Spinal cord (tissue), 10 donors: Measurements from ENCODE around the gene XXYLT1. TPM values are rescaled to one million over a fixed set of nuclear protein-coding genes. Genes with fewer than 3 reads are reported as not detected.
"Not testable (repeated sequence)": the region's sequence is repeated elsewhere in the genome, so short reads cannot be mapped to it uniquely, and the experiment has no call there.

Experiments
- DNase-seq, 6 donors: peaks; one replicate each; pipeline versions ENCODE4 v3.0.0 to v3.0.0-alpha.2; 2013 to 2015; ENCODE audit warnings: low spot score in 6 of 6, low read depth in 4 of 6
- H3K27ac ChIP-seq: one replicate; pipeline ENCODE4 v1.5.1; 2013; ENCODE audit warnings: low read depth, low read length, control low read depth
- H3K27me3 ChIP-seq: one replicate; pipeline ENCODE4 v1.6.1; 2013; ENCODE audit warnings: low read length; ENCODE audit not compliant: control insufficient read depth, insufficient read depth
- H3K36me3 ChIP-seq: one replicate; pipeline ENCODE4 v1.6.1; 2013; ENCODE audit warnings: low read length; ENCODE audit not compliant: control insufficient read depth, insufficient read depth
- H3K4me1 ChIP-seq: one replicate; pipeline ENCODE4 v1.6.1; 2013; ENCODE audit warnings: low read length; ENCODE audit not compliant: control insufficient read depth, insufficient read depth
- H3K4me3 ChIP-seq: one replicate; pipeline ENCODE4 v1.5.1; 2013; ENCODE audit warnings: low read depth, low read length, control low read depth
- H3K9me3 ChIP-seq: one replicate; pipeline ENCODE4 v1.6.1; 2013; ENCODE audit warnings: low read length; ENCODE audit not compliant: control insufficient read depth, insufficient read depth
- WGBS: methylation state at CpG from one replicate; pipeline ENCODE4 v1.1.5; 2013; ENCODE audit warnings: missing lambda C conversion rate; ENCODE audit not compliant: insufficient coverage; 5-methylcytosine and 5-hydroxymethylcytosine counted together
- polyA plus RNA-seq, 2 donors: library from polyadenylated mRNA; unstranded; fragments of 120-200 nt; gene quantifications; one replicate each; pipeline ENCODE4 v1.2.1, GENCODE V29; 2013; ENCODE audit not compliant: insufficient read length in 2 of 2
- total RNA-seq, 2 donors: library from RNA; depleted of rRNA in 1 of 2; stranded (reverse); fragments of 120-200 nt in 1 of 2; fragments of >200 nt in 1 of 2; gene quantifications; one replicate each; pipeline versions ENCODE4 v1.2.3 to v1.2.4, GENCODE V29; 2013 to 2014
- donor health status: healthy.

The XXYLT1 gene
- total and polyA plus RNA-seq, 4 donors, result 28.0 to 47.9 (median 37.5) TPM

DNA sequence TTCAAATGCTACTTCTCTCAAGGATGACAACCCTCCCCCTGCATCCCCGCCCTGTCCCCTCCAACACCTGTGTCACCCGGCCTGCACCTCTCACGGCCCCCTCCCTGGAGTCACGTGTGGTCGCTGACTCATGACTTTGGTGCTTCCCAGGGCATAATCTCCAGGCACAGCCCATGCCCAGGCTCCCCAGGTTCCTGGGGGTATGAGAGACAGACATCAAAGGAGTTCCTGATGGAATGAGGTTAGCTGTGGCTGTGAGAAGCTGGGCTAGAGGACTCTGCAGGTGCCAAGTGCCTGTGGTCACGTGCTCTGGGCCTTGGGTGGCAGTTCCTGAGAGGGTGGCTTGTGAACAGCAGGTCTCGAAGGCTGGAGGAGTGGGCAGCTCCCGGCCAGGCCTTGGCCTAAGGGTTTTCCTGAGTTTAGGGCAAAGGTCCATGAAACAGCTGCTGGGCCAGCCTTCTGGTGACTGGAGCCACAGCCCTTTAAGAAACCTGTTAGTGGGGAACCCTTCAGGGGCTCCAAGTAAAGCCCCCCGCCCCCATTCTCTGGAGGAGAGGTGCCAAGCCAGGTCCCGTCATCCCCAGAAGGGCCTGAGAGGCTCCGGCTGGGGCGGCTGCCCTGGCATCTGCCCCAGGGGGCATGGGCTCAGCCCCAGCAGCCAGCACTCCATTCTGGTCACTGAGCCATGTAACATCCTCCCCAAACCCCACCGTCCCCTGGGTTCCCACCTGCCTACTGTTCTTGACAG, 230.0 kb downstream of the XXYLT1 start:
- peaks cover 4% of the 10 kb centered on the region for H3K27me3 ChIP-seq
- WGBS, result 71% methylated on average over 11 of the region's 13 CpGs
- no peak overlapping the region for H3K4me3 ChIP-seq
- H3K36me3 ChIP-seq, result no peaks in the 10 kb centered on the region
- H3K4me1 ChIP-seq, result peaks cover 9% of the 10 kb centered on the region
- H3K9me3 ChIP-seq, result no peaks in the 10 kb centered on the region
- no peak for DNase-seq
- no peak overlapping the region for H3K27ac ChIP-seq

DNA sequence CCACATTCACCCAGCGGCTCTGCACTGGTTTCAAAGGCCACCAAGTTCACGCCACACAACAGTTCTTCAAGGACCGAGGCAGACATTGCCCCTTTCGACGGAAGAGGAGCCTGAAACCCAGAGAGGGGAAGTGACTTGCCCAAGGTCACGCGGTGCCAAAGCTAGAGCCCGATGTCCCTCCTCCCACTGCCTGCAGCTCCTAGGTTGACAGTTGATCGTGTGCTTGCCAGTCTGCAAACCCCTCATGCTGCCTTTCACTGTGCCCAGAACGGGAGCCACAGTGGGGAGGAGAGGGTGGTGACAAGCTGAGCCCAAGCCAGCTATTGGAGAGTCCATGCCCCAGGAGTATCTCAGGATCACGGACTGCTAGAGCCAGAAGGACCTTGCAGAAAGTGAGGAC, 230.9 kb downstream of the XXYLT1 start:
- WGBS, result 88% methylated on average over 11 of the region's 11 CpGs
- no peak for DNase-seq
- H3K4me3 ChIP-seq, result no peak overlapping the region
- no peaks in the 10 kb centered on the region for H3K36me3 ChIP-seq
- peaks cover 9% of the 10 kb centered on the region for H3K4me1 ChIP-seq
- H3K27ac ChIP-seq, result no peak overlapping the region
- H3K27me3 ChIP-seq, result peaks cover 4% of the 10 kb centered on the region
- no peaks in the 10 kb centered on the region for H3K9me3 ChIP-seq

DNA sequence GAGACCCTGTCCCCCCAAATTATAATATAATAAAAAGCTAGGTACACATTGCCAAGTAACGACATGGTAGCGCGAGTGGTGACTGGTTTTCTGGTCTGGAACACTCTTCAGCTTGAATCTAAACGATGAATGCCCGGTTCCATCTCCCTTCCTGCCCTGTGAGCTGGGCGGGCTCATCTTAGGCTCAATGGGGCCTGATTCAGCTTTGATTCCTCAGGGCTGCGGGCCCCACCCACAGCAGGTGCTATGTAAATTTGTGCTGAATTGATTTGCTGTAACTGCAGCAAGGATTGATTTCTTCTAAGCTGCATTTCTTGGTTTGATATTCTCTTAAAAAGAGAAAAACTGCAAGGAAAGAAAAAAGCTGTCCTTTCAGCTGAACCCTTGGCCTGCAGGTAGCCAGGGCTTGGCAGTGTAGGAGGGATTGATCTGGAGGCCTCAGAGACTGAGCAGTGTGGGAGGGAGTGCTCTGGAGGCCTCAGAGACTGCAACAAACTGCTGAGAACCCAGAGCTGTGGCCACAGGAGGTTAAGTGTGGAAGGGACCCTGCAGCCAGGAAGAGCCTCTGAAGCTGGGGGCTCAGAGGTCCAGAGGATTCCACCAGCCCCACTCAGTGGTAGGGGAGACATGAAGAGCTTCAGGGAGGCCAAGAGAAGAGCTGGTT, 231.6 kb downstream of the XXYLT1 start:
- peaks cover 9% of the 10 kb centered on the region for H3K4me1 ChIP-seq
- peaks cover 6% of the 10 kb centered on the region for H3K27me3 ChIP-seq
- 66% methylated on average over 6 of the region's 7 CpGs for WGBS
- DNase-seq, result no peak
- H3K4me3 ChIP-seq, result no peak overlapping the region
- H3K27ac ChIP-seq, result no peak overlapping the region
- no peaks in the 10 kb centered on the region for H3K36me3 ChIP-seq
- no peaks in the 10 kb centered on the region for H3K9me3 ChIP-seq

DNA sequence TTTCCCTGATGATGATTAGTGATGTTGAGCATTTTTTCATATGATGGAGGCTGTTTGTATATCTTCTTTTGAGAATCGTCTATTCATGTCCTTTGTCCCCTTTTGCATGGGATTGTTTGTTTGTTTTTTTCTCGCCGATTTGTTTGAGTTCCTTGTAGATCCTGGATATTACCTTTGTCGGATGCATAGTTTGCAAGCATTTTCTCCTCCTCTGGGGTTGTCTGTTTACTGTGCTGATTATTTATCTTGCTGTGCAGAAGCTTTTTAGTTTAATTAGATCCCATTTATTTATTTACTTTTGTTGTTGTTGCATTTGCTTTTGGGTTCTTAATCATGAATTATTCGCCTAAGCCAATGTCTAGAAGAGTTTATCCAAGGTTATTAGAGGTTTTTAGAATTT, 232.8 kb downstream of the XXYLT1 start:
- no peak overlapping the region for H3K4me3 ChIP-seq
- DNase-seq, result peak in 1 of 6 donors; percentile 34
- H3K27me3 ChIP-seq, result peaks cover 2% of the 10 kb centered on the region
- H3K27ac ChIP-seq, result no peak overlapping the region
- peaks cover 9% of the 10 kb centered on the region for H3K4me1 ChIP-seq
- no peaks in the 10 kb centered on the region for H3K36me3 ChIP-seq
- WGBS, result 100% methylated on average over 1 of the region's 5 CpGs
- H3K9me3 ChIP-seq, result no peaks in the 10 kb centered on the region

DNA sequence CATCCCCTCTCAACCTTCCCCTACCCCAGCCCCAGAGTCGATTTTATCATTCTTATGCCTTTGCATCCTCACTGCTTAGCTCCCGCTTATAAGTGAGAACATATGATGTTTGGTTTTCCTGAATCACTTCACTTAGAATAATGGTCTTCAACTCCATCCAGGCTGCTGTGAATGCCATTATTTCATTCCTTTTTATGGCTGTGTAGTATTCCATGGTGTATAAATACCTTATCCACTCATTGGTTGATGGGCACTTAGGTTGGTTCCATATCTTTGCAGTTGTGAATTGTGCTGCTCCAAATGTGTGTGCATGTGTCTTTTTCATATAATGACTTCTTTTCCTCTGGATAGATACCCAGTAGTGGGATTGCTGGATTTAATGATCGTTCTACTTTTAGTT, 233.4 kb downstream of the XXYLT1 start:
- DNase-seq, H3K4me1 ChIP-seq: not testable (repeated sequence)
- WGBS, result no CpG with 5 or more reads among the region's 3 CpGs

DNA sequence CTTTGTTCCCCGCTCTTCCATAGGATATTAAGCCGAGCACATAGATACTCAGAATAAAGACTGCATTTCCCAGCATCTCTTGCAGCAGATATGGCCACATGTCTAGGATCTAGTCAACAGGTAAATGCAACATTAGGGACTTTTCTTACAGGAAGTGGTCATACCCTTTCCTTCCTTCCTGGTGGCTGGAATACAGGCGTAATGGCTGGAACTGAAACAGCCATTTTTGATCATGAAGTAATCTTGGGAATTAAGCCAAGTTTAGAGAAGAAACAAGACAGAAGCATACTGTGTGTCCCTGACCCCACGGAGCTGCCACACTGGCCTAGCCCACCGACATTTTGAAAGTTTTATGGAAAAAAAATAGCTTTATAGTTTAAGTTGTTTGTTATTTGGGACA, 234.0 kb downstream of the XXYLT1 start:
- no peak overlapping the region for H3K27ac ChIP-seq
- H3K4me3 ChIP-seq, result no peak overlapping the region
- H3K36me3 ChIP-seq, result no peaks in the 10 kb centered on the region
- peaks cover 2% of the 10 kb centered on the region for H3K27me3 ChIP-seq
- WGBS, result 100% methylated on average over 3 of the region's 5 CpGs
- no peak for DNase-seq
- no peaks in the 10 kb centered on the region for H3K9me3 ChIP-seq
- H3K4me1 ChIP-seq, result peaks cover 3% of the 10 kb centered on the region

More for the DNA sequence above, 233.4 kb downstream of the XXYLT1 start:
- not testable (repeated sequence) for H3K36me3 ChIP-seq, H3K9me3 ChIP-seq, H3K27ac ChIP-seq, H3K4me3 ChIP-seq, H3K27me3 ChIP-seq

DNA sequence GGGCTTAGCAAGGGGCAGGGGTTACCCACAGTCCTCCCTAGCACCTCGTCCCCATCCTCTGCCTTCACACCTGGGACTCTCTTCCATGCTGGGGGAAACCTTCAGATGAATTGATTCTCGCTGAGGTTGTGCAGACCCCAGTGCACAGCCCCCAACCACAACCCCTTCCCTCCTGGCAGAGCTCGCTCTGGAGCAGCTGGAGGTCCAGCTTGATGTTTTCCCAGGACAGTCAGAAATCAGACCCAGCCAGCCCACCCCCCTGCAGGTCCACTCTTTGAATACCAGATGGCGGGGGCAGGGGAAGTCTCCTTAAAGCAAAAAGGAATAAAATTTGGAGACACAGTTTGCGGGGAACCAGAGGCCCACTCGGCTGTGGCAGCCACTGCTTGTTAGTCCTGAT, 234.4 kb downstream of the XXYLT1 start:
- 60% methylated on average over 5 of the region's 6 CpGs for WGBS

DNA sequence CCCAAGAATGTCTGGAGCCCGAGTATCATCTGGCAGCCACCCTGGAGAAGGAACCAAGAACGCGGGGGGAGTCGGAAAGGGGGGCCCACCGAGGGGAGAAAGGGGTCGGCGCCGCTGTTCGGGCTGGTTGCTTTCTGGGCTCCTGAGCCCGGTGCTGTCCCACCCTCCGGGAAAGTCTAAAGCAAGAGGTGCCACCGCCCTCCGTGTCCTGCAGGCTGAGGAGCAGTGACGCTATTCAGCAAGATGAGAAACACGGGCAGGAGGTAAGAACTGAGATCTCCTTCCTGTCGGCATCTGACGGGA, 234.8 kb downstream of the XXYLT1 start:
- Histone ChIP-seq H3K27ac (no peak overlapping the region), H3K4me1 (peaks cover 3% of the 10 kb centered on the region), H3K27me3 (peaks cover 2% of the 10 kb centered on the region), H3K4me3 (no peak overlapping the region), H3K9me3 (no peaks in the 10 kb centered on the region), H3K36me3 (no peaks in the 10 kb centered on the region)
- DNase-seq, result no peak
- 72% methylated on average over 17 of the region's 17 CpGs for WGBS

More for the DNA sequence above, 234.4 kb downstream of the XXYLT1 start:
- Histone ChIP-seq H3K9me3 (no peaks in the 10 kb centered on the region), H3K36me3 (no peaks in the 10 kb centered on the region), H3K4me3 (no peak overlapping the region), H3K27me3 (peaks cover 2% of the 10 kb centered on the region), H3K27ac (no peak overlapping the region), H3K4me1 (peaks cover 3% of the 10 kb centered on the region)
- DNase-seq, result no peak

DNA sequence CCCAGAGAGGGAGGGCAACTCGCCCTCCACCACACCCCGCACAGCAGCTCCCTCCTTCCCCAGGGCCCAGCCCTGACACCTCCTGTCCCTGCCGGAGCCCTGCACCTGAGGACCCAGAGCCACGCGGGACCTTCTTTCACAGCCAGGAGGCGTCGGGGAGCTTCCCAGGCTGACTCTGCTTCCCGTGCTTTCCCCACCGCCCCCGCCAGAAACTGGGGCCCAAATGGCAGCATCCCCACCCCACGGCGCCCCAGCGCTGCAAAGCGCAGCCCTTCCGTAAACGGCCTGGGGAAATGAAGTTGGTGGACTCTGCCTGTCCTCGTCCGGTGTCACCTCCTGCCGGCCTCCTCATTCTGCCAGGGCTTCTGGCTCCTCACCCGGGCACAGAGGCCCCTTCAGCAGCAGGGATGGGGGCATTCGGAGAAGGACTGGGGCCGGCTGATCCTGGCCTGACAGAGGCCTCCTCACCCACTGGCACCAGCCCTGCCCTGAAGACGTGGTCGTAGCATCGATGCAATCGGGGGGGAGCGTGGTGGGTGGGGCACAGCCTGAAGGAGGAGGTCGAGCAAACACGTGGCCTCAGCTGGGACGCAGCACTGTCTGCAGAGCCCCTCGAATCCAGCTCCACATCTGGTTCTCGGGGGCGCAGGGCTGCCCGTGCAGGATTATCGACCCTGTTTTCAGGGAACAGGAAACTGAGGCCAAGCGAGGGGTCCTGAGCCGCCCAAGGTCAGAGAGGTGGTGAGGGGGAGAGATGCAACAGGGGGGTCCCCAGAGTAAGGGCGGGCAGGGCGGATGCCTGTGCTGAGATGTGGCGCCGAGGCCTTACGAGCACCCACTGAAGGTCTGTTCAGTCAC, 235.4 kb downstream of the XXYLT1 start:
- DNase-seq, result no peak
- H3K27me3 ChIP-seq, result peaks cover 2% of the 10 kb centered on the region
- no peaks in the 10 kb centered on the region for H3K9me3 ChIP-seq
- no peaks in the 10 kb centered on the region for H3K36me3 ChIP-seq
- no peak overlapping the region for H3K27ac ChIP-seq
- 70% methylated on average over 40 of the region's 42 CpGs for WGBS
- H3K4me1 ChIP-seq, result peaks cover 9% of the 10 kb centered on the region
- H3K4me3 ChIP-seq, result no peak overlapping the region
